Ovary (tissue), 3 donors: Measurements from ENCODE around the gene LGI1.

Experiments
- EP300 ChIP-seq: sonication (generic); formaldehyde crosslinking; IDR thresholded peaks from one replicate; pipeline ENCODE4 v1.6.1; 2017; ENCODE audit warnings: antibody characterized with exemption
- TF ChIP-seq, protein P1 (sequence below), 3 donors: fragments of 450-650 bp in 2 of 3; fragments of 200-600 bp in 1 of 3; IDR thresholded peaks; one replicate each; pipeline versions ENCODE4 v1.5.1 to v1.8.0; 2016 to 2022; ENCODE audit warnings: antibody characterized with exemption in 3 of 3, mild to moderate bottlenecking in 1 of 3
- donor health status: DM: no; HTN: no; CAD: no.

DNA sequence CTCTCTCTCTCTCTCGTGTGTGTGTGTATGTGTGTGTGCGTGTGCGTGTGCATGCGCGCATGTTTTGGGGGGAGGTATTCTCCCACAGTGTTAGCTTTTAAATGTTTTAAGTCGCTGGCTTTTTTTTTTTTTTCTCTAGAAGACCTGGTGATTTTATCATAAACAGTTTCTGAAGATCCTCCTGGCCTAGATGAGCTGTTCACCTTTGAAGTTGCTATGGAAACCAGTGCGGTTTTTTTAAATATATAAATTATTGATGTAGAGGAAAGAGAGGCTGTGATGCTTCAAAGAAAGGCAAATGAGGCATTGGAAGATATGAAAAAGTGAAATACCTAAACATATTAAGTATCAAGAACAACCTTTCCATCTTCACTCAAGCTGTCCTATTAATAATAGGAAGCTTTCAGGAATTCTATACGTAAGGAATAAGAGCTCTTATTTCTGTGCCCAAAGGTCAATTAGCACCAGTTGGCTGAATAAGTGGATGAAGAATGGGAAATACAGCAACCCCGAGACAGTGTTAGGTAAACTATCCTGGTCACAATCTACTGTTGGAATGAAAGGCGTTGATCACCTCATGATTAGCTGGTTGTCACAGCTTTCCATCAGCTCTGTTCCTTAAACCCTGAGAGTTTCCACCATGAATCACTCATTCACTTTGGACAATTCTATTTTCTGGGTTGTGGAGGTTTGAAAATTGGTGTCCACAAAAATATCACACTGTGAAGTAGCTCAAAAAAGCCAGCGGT, 69.5 kb downstream of the LGI1 start:
- TF ChIP-seq, protein P1, sequence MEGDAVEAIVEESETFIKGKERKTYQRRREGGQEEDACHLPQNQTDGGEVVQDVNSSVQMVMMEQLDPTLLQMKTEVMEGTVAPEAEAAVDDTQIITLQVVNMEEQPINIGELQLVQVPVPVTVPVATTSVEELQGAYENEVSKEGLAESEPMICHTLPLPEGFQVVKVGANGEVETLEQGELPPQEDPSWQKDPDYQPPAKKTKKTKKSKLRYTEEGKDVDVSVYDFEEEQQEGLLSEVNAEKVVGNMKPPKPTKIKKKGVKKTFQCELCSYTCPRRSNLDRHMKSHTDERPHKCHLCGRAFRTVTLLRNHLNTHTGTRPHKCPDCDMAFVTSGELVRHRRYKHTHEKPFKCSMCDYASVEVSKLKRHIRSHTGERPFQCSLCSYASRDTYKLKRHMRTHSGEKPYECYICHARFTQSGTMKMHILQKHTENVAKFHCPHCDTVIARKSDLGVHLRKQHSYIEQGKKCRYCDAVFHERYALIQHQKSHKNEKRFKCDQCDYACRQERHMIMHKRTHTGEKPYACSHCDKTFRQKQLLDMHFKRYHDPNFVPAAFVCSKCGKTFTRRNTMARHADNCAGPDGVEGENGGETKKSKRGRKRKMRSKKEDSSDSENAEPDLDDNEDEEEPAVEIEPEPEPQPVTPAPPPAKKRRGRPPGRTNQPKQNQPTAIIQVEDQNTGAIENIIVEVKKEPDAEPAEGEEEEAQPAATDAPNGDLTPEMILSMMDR (IDR thresholded peaks at IDR 0.05), result no peak
- TF ChIP-seq EP300, result no peak
